Cortex of kidney (tissue), 1 donor: ENCODE measurements around the gene SHMT1.

Experiments used
- DNase-seq: peaks from one replicate; lab custom pipeline; 2025; lab: John Stamatoyannopoulos, UW

Gene SHMT1

GRCh38 chr17:18281788-18282187 lies 81.6 kb downstream of the SHMT1 start:
- no peak for DNase-seq

DNA sequence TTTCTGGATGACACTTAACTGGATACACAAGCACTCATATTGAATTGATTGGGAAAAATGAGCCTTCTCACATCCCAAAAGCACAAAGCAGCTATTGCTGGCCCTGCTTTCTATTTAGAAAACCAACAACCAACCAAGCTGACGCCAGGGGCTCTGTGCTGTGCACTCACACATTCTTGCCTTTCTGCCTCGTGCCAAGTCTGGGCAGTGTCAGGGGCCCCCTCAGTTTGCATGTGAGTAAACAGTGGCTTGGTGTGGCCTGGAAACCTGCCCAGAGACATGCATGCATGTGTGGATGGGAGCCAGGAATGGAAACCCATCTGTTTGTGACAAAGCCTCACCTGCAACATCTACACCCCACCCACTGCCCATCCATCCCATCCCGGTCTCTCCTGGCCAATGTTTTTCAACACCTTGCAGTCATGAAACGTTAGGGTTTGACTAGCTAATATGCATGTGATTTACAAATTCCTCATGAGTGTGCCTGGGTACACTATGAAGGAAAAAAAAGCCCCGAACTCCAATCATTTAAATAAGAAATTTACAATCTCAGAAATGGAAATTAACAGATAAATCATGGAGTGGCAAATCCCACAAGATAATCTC lies 82.5 kb downstream of the SHMT1 start:
- DNase-seq: no peak

DNA sequence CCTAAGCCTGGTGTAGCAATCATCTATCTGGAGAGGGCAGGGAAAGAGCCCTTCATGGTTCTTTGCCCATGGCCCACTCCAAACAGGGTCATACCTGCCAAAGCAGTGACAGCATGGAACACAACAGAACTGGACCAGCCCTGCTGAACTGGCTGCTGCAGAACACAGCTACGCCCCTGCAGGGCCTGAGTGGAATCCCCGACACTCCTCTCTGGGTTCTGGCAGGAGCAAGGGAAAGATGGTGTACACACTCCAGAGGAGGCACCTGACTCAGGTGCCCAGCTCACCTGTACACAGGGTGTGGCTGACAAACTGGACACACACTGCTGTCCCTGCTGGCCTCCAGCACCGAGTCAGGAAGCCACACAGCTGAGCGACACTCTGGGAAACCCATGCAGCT lies 83.1 kb downstream of the SHMT1 start:
- no peak for DNase-seq

DNA sequence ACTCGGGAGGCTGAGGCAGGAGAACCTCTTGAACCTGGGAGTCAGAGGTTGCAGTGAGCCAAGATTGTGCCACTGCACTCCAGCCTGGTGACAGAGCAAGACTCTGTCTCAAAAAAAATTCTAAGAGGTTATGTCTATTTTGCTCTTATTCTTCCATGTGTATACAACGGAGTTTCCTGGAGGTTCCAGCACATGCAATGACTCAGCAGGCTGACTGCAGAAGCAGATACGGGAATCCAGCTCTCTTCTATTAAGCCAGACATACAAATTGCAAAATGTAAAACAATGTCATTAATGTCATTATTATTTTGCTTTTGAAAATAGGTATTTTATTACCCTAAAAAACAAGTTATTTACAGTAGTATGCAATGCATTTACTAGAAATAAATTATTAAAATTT lies 84.5 kb downstream of the SHMT1 start:
- no peak for DNase-seq
